Mucosa of rectum (tissue), 2 donors: ENCODE measurements around the gene ATAD1.
"Not testable (repeated sequence)": the region's sequence is repeated elsewhere in the genome, so short reads cannot be mapped to it uniquely, and the experiment has no call there.

ENCODE experiments used
- H3K27ac ChIP-seq, 2 donors: one replicate each; pipeline ENCODE4 v1.7.0; 2013; ENCODE audit warnings: inconsistent platforms in 2 of 2, low read depth in 2 of 2, low read length in 2 of 2
- H3K27me3 ChIP-seq, 2 donors: one replicate each; pipeline ENCODE4 v1.7.0; 2013; ENCODE audit warnings: low read length in 2 of 2; ENCODE audit not compliant: control insufficient read depth in 2 of 2, insufficient read depth in 2 of 2
- H3K36me3 ChIP-seq, 2 donors: one replicate each; pipeline ENCODE4 v1.7.0; 2013; ENCODE audit warnings: low read length in 2 of 2; ENCODE audit not compliant: control insufficient read depth in 2 of 2, insufficient read depth in 2 of 2
- H3K4me1 ChIP-seq, 2 donors: one replicate each; pipeline ENCODE4 v1.7.0; 2013; ENCODE audit warnings: low read length in 2 of 2, mild to moderate bottlenecking in 1 of 2; ENCODE audit not compliant: control insufficient read depth in 2 of 2, insufficient read depth in 2 of 2
- H3K4me3 ChIP-seq, 2 donors: one replicate each; pipeline ENCODE4 v1.7.0; 2013; ENCODE audit warnings: low read length in 2 of 2
- H3K9ac ChIP-seq, 2 donors: one replicate each; pipeline ENCODE4 v1.7.0; 2013; ENCODE audit warnings: low read length in 2 of 2, low read depth in 1 of 2, mild to moderate bottlenecking in 1 of 2
- H3K9me3 ChIP-seq, 2 donors: one replicate each; pipeline ENCODE4 v1.7.0; 2013; ENCODE audit warnings: low read length in 2 of 2; ENCODE audit not compliant: control insufficient read depth in 2 of 2
- donor health status: healthy.
- donor health status: Normal muscosa, but diverticular disease.

Gene ATAD1

DNA sequence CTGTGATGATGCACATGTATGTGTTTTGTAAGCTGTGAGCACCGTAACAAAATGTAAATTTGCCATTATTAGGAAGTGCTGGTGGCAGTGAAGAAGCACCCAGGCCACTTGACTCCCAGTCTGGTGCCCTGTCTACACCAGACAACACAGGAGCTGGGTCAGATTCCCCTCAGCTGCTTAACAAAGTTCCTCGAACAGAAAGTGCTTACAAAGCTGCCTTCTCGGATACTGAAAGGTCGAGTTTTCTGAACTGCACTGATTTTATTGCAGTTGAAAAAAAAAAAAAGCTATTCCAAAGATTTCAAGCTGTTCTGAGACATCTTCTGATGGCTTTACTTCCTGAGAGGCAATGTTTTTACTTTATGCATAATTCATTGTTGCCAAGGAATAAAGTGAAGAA lies 71.1 kb downstream of the ATAD1 start:
- Histone ChIP-seq H3K4me3 (no peak overlapping the region), H3K36me3 (peaks cover 19 to 36% of the 10 kb centered on the region in 2 donors), H3K27ac (no peak overlapping the region), H3K9me3 (no peaks in the 10 kb centered on the region), H3K9ac (no peak overlapping the region), H3K4me1 (peaks cover 0 to 2% of the 10 kb centered on the region in 2 donors), H3K27me3 (no peaks in the 10 kb centered on the region)

- Histone ChIP-seq H3K4me3 (no peak overlapping the region), H3K9ac (no peak overlapping the region), H3K27me3 (no peaks in the 10 kb centered on the region), H3K36me3 (peaks cover 19 to 36% of the 10 kb centered on the region in 2 donors), H3K27ac (no peak overlapping the region), H3K9me3 (no peaks in the 10 kb centered on the region), H3K4me1 (peaks cover 0 to 2% of the 10 kb centered on the region in 2 donors)
Measured at GRCh38 chr10:87744606-87745005, 73.4 kb downstream of the ATAD1 start.

DNA sequence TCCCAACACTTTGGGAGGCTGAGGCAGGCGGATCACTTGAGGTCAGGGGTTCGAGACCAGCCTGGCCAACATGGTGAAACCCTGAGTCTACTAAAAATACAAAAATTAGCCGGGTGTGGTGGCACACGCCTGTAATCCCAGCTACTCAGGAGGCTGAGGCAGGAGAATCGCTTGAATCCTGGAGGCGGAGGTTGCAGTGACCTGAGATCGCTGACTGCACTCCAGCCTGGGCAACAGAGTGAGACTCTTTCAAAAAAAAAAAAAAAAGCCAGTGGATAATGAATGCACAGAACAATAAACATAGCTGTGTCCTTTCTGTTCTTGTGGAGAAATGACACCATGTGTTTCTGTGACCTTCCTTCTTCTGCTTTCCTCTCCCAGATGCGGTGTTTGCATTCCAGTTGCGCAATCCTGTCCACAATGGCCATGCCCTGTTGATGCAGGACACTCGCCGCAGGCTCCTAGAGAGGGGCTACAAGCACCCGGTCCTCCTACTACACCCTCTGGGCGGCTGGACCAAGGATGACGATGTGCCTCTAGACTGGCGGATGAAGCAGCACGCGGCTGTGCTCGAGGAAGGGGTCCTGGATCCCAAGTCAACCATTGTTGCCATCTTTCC lies 74.9 kb downstream of the ATAD1 start:
- not testable (repeated sequence) for H3K4me3 ChIP-seq, H3K27me3 ChIP-seq, H3K27ac ChIP-seq, H3K9me3 ChIP-seq, H3K9ac ChIP-seq, H3K4me1 ChIP-seq
- peaks cover 19 to 36% of the 10 kb centered on the region in 2 donors for H3K36me3 ChIP-seq

DNA sequence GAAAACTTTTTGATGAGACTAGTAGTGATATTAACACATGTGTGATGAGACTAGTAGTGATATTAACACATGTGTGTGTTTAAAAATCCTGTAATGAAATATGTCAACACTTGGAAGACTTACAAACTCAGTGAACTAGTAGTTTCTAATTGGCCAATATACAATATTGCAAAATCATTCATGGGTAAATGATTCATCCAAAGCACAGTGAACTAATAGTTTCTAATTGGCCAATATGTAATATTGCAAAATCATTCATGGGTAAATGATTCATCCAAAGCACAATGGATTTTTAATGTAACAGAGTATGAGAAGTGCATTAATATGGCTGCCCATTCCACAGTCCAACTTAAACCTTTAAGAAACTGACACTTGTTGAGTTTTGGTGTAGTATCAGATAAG lies 77.8 kb downstream of the ATAD1 start:
- Histone ChIP-seq H3K4me1 (no peaks in the 10 kb centered on the region), H3K36me3 (peaks cover 18 to 29% of the 10 kb centered on the region in 2 donors), H3K9me3 (no peaks in the 10 kb centered on the region), H3K4me3 (no peak overlapping the region), H3K27ac (no peak overlapping the region), H3K27me3 (no peaks in the 10 kb centered on the region), H3K9ac (no peak overlapping the region)

DNA sequence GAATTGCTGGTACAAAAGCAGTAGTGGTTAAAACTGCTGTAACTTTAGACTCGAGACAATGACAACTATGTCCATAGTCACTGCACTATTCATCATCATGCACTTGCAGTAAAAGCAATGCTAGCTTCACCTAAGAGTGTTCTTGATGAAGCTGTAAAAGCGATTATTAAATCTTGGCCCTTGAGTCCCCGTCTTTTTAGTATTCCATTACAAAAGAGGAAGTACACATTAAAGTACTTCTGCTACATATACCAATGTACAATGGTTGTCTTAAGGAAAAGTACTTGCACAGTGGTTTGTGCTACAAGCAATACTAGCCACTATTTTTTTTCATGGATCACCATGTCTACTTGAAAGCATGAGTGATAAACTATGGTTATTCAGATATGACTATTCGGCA lies 78.3 kb downstream of the ATAD1 start:
- Histone ChIP-seq H3K4me3 (no peak overlapping the region), H3K9ac (no peak overlapping the region), H3K9me3 (no peaks in the 10 kb centered on the region), H3K27ac (no peak overlapping the region), H3K36me3 (peaks cover 12 to 25% of the 10 kb centered on the region in 2 donors), H3K27me3 (no peaks in the 10 kb centered on the region), H3K4me1 (no peaks in the 10 kb centered on the region)

GRCh38 chr10:87738253-87738652 lies 79.8 kb downstream of the ATAD1 start:
- H3K36me3 ChIP-seq, result peaks cover 7 to 11% of the 10 kb centered on the region in 2 donors
- not testable (repeated sequence) for H3K4me3 ChIP-seq, H3K27me3 ChIP-seq, H3K4me1 ChIP-seq, H3K27ac ChIP-seq, H3K9me3 ChIP-seq, H3K9ac ChIP-seq

DNA sequence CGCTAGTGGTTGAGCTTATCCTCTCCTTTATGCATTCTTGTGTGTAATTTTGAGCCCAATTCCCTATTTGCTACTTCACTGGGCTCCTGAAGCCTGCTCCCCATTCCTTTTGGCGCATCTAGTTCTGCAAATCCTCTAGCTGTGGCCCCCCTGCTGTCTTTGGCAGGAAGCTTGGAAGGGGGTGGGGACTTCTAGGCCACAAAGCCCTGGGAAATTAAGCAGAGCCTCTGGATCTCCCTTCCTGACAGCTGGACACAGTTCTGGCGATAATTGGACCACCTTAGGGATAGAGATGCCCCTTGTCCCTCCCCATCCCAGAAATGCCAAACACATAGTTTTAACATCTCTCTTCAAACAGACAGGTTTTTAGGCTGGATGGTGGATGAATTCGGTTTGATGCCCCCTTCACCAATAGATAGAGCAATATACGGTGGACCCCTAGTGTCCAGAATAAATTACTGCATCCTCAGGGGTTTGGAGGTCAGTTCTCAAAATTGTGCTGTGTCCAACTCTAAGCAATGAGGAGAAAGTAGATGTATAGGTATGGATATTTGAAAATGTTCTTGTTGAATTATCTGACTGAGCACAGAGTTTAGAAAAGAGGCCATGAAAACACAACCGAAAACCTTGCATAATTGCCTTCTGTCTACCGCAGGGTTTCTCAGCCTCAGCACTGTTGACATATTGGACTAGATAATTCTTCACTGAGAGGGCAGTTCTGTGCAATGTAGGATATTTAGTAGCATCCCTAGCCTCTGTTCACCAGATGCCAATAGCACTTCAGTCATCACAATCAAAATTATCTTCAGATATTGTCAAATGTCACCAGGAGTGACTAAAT lies 82.8 kb downstream of the ATAD1 start:
- Histone ChIP-seq H3K4me1 (no peaks in the 10 kb centered on the region), H3K27ac (no peak overlapping the region), H3K27me3 (no peaks in the 10 kb centered on the region), H3K4me3 (no peak overlapping the region), H3K9me3 (no peaks in the 10 kb centered on the region), H3K36me3 (peaks cover 4 to 5% of the 10 kb centered on the region in 2 donors), H3K9ac (no peak overlapping the region)

DNA sequence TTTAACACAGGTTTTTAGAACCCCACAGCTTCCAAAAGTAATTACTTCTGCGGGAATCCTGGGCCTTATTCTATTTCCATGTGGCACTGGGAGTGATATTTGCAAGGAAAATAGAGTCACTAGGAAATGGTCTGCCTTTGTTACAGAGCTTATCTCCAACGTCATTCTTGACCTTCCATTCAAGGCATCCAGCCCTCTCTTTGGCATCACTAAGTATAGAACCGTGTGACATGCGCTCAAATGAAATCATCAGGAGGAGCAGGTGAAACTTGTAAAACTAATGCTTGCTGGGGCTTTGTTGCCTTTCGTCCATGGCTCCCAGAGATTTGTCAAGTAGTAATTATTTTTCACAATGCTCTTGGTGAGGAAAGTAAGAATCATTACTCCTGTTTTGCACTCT lies 84.9 kb downstream of the ATAD1 start:
- Histone ChIP-seq H3K27ac (no peak overlapping the region), H3K9me3 (no peaks in the 10 kb centered on the region), H3K9ac (no peak overlapping the region), H3K4me3 (no peak overlapping the region), H3K4me1 (no peaks in the 10 kb centered on the region), H3K27me3 (no peaks in the 10 kb centered on the region), H3K36me3 (peaks cover 5% of the 10 kb centered on the region in 2 donors)

DNA sequence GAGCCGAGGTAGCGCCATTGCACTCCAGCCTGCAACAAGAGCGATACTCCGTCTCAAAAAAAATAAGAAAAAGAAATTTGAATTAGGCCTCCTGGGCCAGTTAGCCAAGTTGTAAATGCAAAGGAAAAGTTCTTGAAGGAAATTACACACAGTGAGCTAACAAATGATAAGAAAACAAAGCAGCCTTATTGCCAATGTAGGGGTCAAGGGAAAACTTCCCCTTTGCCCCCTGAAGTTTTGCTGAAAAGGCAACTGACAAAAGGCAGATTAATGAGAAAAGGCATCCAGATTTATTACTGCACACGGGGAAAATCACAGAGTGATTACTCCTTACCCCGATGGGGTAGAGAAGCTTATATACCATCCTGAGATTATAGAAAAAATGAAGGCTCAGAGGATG lies 88.1 kb downstream of the ATAD1 start:
- no peak overlapping the region for H3K9ac ChIP-seq
- H3K4me1 ChIP-seq, result no peaks in the 10 kb centered on the region
- no peak overlapping the region for H3K4me3 ChIP-seq
- no peak overlapping the region for H3K27ac ChIP-seq
- H3K36me3 ChIP-seq, result peaks cover 6 to 8% of the 10 kb centered on the region in 2 donors
- H3K27me3 ChIP-seq, result no peaks in the 10 kb centered on the region
- H3K9me3 ChIP-seq, result no peaks in the 10 kb centered on the region

DNA sequence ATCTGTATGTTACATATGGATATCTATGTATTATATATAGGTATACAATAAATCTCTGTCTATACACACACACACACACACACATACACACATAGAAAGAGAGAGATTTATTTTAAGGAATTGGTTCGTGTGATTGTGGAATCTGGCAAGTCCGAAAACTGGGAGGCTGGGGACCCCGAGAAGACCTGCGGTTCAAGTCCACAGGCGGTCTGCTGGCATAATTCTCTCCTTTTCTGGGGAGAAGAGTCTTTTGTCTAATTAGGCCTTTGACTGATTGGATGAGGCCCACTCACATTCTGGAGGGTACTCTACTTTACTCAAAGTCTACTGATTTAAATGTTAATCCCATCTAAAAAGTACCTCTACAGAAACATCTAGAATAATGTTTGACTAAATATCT lies 93.2 kb downstream of the ATAD1 start:
- peaks cover 8 to 9% of the 10 kb centered on the region in 2 donors for H3K36me3 ChIP-seq
- H3K27me3 ChIP-seq, result no peaks in the 10 kb centered on the region
- H3K9ac ChIP-seq, result no peak overlapping the region
- no peak overlapping the region for H3K4me3 ChIP-seq
- H3K9me3 ChIP-seq, result no peaks in the 10 kb centered on the region
- peaks cover 12 to 15% of the 10 kb centered on the region in 2 donors for H3K4me1 ChIP-seq
- H3K27ac ChIP-seq, result no peak overlapping the region
